Measurements from ENCODE around the gene UGT1A8.

DNA sequence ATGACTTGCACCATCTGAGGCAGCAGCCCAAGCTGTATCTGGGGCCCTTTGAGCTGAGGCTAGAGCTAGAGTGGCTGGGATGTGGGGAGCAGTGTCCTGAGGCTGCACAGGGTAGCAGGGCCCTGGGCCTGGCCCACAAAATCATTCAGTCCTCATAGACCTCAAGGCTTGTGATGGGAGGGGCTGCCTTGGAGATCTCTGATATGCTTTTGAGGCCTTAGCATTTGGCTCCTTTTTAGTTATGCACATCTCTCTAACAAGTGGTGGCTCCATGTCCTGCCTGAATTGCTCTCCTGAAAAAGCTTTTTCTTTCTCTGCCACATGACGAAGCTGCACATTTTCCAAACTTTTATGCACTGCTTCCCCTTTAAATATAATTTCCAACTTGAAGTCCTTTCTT, 11.8 kb upstream of the UGT1A8 start:
- no peak for TF ChIP-seq GATA2 (IDR thresholded peaks at IDR 0.05; ENCODE audit: low read depth, low read length)
- no peak for TF ChIP-seq GATA3 (IDR thresholded peaks at IDR 0.05; ENCODE audit: low read depth, low read length)

Measured in SH-SY5Y (cell line).